Measurements from ENCODE around the gene TTC39C.
"Not testable (repeated sequence)": the region's sequence is repeated elsewhere in the genome, so short reads cannot be mapped to it uniquely, and the experiment has no call there.

TTC39C gene

GRCh38 chr18:24051031-24051947 is 36.7 kb downstream of the TTC39C start:
- DNase-seq (ENCODE audit: extremely low read depth in 1 of 2, low read depth in 1 of 2): no peak

DNA sequence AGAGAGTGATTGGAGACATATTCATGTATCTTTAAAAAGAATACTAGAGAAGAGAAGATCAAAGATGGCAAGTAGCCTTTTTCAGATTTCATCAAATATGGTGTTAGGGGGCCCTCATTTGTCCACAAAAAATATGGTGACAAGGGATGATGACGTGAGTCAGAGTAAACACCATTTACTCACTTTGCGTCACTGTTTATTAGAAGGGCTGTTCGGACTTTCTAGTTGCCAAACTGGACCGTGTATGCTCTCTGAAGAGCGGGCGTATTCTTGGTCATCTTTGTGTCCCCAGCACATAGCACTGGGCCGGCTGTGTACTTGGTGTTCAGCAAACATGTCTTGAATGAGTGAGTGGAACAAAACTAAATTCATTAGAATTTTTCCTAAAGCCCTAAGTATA is 37.5 kb downstream of the TTC39C start:
- DNase-seq (ENCODE audit: extremely low read depth in 1 of 2, low read depth in 1 of 2): no peak

GRCh38 chr18:24053211-24053610 is 38.7 kb downstream of the TTC39C start:
- no peak for DNase-seq (ENCODE audit: extremely low read depth in 1 of 2, low read depth in 1 of 2)

- no peak for DNase-seq (ENCODE audit: extremely low read depth in 1 of 2, low read depth in 1 of 2)
Observed at GRCh38 chr18:24054130-24054529, 39.6 kb downstream of the TTC39C start.

DNA sequence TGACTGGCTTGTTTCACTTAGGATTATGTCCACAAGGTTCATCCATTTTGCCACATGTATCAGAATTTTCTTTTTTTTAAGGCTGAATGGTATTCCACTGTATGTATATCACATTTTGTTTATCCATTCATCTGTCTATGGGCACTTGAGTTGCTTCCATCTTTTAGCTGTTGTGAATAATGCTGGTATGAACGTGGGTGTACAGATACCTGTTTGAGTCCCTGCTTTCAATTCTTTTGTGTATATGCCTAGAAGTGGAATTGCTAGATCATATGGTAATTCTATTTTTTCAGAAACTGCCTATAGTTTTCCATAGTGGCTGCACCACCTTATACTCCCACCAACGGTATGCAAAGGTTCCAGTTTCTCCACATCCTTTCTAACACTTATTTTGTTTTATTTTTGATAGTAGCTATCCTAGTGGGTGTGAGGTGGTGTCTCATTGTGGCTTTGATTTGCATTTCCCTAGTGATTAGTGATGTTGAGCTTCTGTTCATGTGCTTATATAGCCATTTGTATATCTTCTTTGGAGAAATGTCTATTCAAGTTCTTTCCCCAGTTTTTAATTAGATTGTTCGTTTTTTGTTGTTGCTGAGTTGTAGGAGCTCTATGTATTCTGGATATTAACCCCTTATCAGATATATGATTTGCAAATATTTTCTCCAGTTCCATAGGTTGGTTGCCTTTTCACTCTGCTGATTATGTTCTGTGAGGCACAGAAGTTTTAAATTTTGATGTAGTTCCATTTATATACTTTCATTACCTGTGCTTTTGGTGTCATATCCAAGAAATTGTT is 40.7 kb downstream of the TTC39C start:
- DNase-seq (ENCODE audit: extremely low read depth in 1 of 2, low read depth in 1 of 2): no peak

DNA sequence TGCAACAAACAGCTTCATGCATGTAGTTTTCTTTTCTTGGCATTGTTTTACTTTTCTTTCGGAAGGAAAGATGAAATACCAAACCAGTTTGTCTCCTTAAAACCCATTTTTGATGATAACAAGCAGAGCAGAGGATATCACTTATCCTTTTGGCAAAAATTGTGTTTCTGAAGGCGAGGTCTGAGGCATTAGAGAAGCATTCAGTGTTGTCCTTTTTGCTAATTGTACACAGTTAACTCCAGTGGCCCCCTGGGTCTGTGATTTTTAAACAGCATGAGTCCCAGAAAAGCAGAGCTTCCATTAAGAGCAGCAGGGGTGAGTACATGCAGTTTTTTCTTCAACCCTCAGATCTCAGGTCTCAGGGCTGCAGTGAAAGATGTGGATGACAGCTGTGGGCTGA is 41.3 kb downstream of the TTC39C start:
- DNase-seq (ENCODE audit: extremely low read depth in 1 of 2, low read depth in 1 of 2): no peak

GRCh38 chr18:24056506-24056905 is 42.0 kb downstream of the TTC39C start:
- no peak for DNase-seq (ENCODE audit: extremely low read depth in 1 of 2, low read depth in 1 of 2)

GRCh38 chr18:24057804-24058203 is 43.2 kb downstream of the TTC39C start:
- no peak for DNase-seq (ENCODE audit: extremely low read depth in 1 of 2, low read depth in 1 of 2)

DNA sequence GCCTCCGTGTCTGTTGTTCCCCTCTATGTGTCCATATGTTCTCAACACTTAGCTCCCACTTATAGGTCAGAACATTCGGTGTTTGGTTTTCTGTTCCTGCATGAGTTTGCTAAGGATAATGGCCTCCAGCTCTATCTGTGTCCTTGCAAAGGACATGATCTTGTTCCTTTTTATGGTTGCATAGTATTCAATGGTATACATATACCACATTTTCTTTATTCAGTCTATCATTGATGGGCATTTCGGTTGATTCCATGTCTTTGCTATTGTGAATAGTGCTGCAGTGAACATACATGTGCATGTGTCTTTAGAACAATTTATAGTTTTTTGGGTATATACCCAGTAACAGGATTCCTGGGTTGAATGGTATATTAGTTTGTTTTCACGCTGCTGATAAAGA is 44.8 kb downstream of the TTC39C start:
- not testable (repeated sequence) for DNase-seq (ENCODE audit: extremely low read depth in 1 of 2, low read depth in 1 of 2)

DNA sequence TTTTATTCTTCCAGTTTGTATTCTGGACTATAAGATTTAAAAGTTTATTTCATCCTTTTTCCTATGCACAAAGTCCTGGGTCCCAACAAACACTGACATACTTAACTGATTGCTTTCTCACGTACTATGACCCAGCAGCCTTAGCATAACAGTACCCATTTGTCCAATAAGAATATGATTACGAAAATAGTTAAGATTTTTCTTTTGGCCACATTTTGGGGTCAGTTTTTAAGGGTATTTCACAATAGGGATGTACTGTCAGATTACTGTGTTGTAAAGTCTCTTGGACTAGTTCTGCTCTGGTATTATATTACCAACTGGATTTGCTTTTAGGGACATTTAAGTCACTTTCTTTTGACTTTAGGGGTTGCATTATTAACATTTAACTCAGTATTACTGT is 46.1 kb downstream of the TTC39C start:
- no peak for DNase-seq (ENCODE audit: extremely low read depth in 1 of 2, low read depth in 1 of 2)

DNA sequence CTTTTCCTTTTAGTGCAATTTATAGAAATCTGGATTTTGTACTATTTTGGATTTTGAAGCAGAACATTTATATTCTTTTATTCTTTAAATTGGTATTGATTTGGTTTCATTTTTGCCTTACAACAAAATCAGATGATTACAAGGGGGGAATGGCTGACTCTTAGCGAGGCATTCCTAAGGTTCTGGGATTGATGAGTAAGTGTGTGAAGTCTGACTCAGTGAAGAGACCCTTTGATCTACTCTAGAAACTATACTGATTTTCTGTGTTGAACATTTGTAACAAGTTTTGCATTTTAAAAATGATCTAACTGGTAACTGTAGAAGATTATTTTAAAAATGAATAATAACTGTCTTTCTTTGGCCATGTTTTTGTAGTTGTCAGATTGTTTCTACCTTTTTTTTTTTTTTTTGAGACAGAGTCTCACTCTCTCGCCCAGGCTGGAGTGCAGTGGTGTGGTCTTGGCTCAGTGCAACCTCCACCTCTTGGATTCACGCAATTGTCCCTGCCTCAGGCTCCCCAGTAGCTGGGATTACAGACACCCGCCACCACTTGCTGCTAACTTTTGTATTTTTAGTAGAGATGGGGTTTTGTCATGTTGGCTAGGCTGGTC is 48.7 kb downstream of the TTC39C start:
- no peak for DNase-seq (ENCODE audit: extremely low read depth in 1 of 2, low read depth in 1 of 2)

DNA sequence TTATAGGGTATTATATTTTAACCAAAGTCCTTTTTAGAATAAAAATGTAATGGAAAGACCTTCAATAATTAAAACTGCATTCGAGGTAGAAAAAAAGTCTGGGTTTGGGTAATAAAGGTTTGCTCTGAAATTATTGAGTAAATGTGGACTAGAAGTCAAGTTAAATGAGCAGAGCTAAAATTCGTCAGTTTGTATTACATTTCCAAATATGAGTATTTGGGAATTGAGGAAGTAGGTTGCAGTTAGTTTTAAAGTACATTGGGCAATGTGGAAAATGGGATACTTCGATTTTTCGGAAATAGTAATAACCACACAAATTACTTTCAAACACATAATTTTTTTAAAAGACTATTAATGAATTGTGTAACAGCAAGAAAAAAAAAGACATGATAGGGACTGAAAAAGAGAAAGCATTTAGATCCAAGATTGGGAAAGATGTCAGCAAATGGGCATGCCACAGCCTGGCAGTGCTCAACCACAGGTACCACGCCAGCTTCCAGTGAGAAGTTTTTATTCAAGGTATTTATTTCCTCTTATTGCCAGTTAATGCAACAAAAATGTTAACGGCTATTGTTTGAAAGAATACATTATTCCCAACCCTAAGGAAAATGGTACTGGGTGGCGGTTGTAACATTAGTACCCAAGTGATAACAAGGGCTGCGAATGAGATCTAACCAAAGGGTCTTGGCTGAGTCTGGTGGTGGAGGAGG is 50.0 kb downstream of the TTC39C start:
- no peak for DNase-seq (ENCODE audit: extremely low read depth in 1 of 2, low read depth in 1 of 2)

- no peak for DNase-seq (ENCODE audit: extremely low read depth in 1 of 2, low read depth in 1 of 2)
Observed at GRCh38 chr18:24065906-24066305, 51.4 kb downstream of the TTC39C start.

- no peak for DNase-seq (ENCODE audit: extremely low read depth in 1 of 2, low read depth in 1 of 2)
Observed at GRCh38 chr18:24068945-24069693, 54.6 kb downstream of the TTC39C start.

DNA sequence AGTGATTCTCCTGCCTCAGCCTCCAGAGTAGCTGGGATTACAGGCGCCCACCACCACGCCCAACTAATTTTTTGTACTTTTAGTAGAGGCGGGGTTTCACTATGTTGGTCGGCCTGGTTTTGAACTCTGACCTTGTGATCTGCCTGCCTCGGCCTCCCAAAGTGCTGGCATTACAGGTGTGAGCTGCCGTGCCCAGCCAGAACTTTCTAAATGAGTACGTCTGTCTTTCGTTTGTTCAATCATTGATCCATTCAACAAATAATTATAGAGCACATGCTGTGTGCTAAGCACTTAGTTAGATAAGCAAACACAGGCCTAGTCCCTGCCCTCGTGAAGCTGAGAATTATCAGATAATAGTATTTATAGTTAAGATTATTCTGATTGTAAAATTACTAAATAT is 56.5 kb downstream of the TTC39C start:
- no peak for DNase-seq (ENCODE audit: extremely low read depth in 1 of 2, low read depth in 1 of 2)

DNA sequence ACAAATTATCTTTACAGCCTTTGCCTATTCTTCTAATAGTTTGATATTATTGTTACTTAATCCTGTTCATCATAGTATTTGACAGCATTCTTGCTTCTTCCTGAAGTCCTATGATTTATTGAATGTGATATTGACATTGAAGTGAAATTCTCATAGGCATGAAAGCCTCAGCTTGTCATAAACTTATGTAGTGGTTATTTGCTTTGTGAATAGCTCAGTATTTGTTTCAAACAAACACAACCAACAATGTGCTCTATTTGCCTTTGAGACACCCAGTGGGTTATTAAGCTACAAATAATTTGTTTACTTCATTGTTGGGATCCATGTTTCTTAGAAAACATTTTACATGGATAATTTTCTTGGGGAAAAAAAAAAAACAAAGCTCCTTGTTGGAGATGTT is 57.2 kb downstream of the TTC39C start:
- DNase-seq (ENCODE audit: extremely low read depth in 1 of 2, low read depth in 1 of 2): no peak

GRCh38 chr18:24072743-24073142 is 58.2 kb downstream of the TTC39C start:
- no peak for DNase-seq (ENCODE audit: extremely low read depth in 1 of 2, low read depth in 1 of 2)

- no peak for DNase-seq (ENCODE audit: extremely low read depth in 1 of 2, low read depth in 1 of 2)
Observed at GRCh38 chr18:24073791-24074190, 59.2 kb downstream of the TTC39C start.

DNA sequence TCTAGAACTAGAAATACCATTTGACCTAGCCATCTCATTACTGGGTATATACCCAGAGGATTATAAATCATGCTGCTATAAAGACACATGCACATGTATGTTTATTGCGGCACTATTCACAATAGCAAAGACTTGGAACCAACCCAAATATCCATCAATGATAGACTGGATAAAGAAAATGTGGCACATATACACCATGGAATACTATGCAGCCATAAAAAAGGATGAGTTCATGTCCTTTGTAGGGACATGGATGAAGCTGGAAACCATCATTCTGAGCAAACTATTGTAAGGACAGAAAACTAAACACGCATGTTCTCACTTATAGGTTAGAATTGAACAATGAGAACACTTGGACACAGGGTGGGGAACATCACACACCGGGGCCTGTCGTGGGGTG is 60.2 kb downstream of the TTC39C start:
- not testable (repeated sequence) for DNase-seq (ENCODE audit: extremely low read depth in 1 of 2, low read depth in 1 of 2)
